GM19324 (cell line): ENCODE data around the gene INHA.

ENCODE experiments used
- ATAC-seq: cut with Tn5 transposase; IDR thresholded peaks from one replicate; pipeline ENCODE4 v1.9.1; 2021; ENCODE audit warnings: mild to moderate bottlenecking, moderate library complexity; ENCODE audit not compliant: unreplicated experiment, low FRiP score

The INHA gene

GRCh38 chr2:219608399-219608964 lies 36.4 kb downstream of the INHA start:
- no peak for ATAC-seq

GRCh38 chr2:219609149-219609750 lies 37.1 kb downstream of the INHA start:
- ATAC-seq: no peak

GRCh38 chr2:219611306-219611705 lies 39.2 kb downstream of the INHA start:
- ATAC-seq: no peak

GRCh38 chr2:219611866-219612576 lies 39.9 kb downstream of the INHA start:
- ATAC-seq: no peak

GRCh38 chr2:219612577-219613286 lies 40.6 kb downstream of the INHA start:
- no peak for ATAC-seq

- ATAC-seq: no peak
Observed at GRCh38 chr2:219613461-219614070, 41.5 kb downstream of the INHA start.

- no peak for ATAC-seq
Observed at GRCh38 chr2:219614076-219614860, 42.2 kb downstream of the INHA start.

GRCh38 chr2:219615036-219615435 lies 42.9 kb downstream of the INHA start:
- no peak for ATAC-seq

GRCh38 chr2:219615894-219616293 lies 43.8 kb downstream of the INHA start:
- ATAC-seq: no peak

- ATAC-seq: no peak
Observed at GRCh38 chr2:219616550-219616949, 44.4 kb downstream of the INHA start.

GRCh38 chr2:219618733-219619122 lies 46.6 kb downstream of the INHA start:
- ATAC-seq: no peak

- no peak for ATAC-seq
Observed at GRCh38 chr2:219619235-219619634, 47.1 kb downstream of the INHA start.

GRCh38 chr2:219620546-219620945 lies 48.4 kb downstream of the INHA start:
- no peak for ATAC-seq

- ATAC-seq: no peak
Observed at GRCh38 chr2:219621935-219622334, 49.8 kb downstream of the INHA start.

GRCh38 chr2:219622472-219622871 lies 50.4 kb downstream of the INHA start:
- ATAC-seq: no peak

- no peak for ATAC-seq
Observed at GRCh38 chr2:219624565-219624964, 52.5 kb downstream of the INHA start.

- no peak for ATAC-seq
Observed at GRCh38 chr2:219625179-219625578, 53.1 kb downstream of the INHA start.
